CD4-positive, alpha-beta T cell treated with Interleukin-6 for 4 hours (primary cell): ENCODE results near the gene MX2.
A peak's percentile ranks its signal among the peaks of the same experiment; 100 is the strongest.
"Not testable (repeated sequence)": the region's sequence is repeated elsewhere in the genome, so short reads cannot be mapped to it uniquely, and the experiment has no call there.

Source experiments
- DNase-seq: peaks from one replicate; pipeline ENCODE4 v3.0.0-alpha.2; 2020; ENCODE audit warnings: mixed read lengths

Gene MX2

GRCh38 chr21:41361786-41362604 is at the start of gene MX2:
MX2 (plus strand) TSS chr21:41362027; CDS start chr21:41376907, 14,880 bp downstream.
- DNase-seq = peak; percentile 88

GRCh38 chr21:41313285-41314164 is 48.3 kb upstream of the MX2 start:
- DNase-seq = not testable (repeated sequence)

GRCh38 chr21:41315726-41316125 is 46.1 kb upstream of the MX2 start:
- DNase-seq = no peak

- DNase-seq = no peak
Measured at GRCh38 chr21:41316200-41317062, 45.4 kb upstream of the MX2 start, which contains the start of gene FAM3B. FAM3B (plus strand) TSS chr21:41316801; CDS start chr21:41316880, 79 bp downstream.

- DNase-seq = no peak
Measured at GRCh38 chr21:41317063-41317392, 44.8 kb upstream of the MX2 start.

- no peak for DNase-seq
Measured at GRCh38 chr21:41317458-41317857, 44.4 kb upstream of the MX2 start.

GRCh38 chr21:41318218-41318617 is 43.6 kb upstream of the MX2 start:
- no peak for DNase-seq

- DNase-seq = no peak
Measured at GRCh38 chr21:41319273-41319672, 42.6 kb upstream of the MX2 start.

GRCh38 chr21:41321211-41321907 is 40.5 kb upstream of the MX2 start:
- DNase-seq = peak; percentile 48

- no peak for DNase-seq
Measured at GRCh38 chr21:41321908-41322495, 39.8 kb upstream of the MX2 start.

- no peak for DNase-seq
Measured at GRCh38 chr21:41322496-41323382, 39.1 kb upstream of the MX2 start.

GRCh38 chr21:41325138-41325912 is 36.5 kb upstream of the MX2 start:
- DNase-seq = no peak

- no peak for DNase-seq
Measured at GRCh38 chr21:41326414-41327080, 35.3 kb upstream of the MX2 start.

GRCh38 chr21:41327753-41328152 is 34.1 kb upstream of the MX2 start:
- DNase-seq = no peak

GRCh38 chr21:41328660-41329607 is 32.9 kb upstream of the MX2 start:
- no peak for DNase-seq

- DNase-seq = no peak
Measured at GRCh38 chr21:41333752-41334151, 28.1 kb upstream of the MX2 start.

GRCh38 chr21:41337515-41337914 is 24.3 kb upstream of the MX2 start:
- DNase-seq = no peak

GRCh38 chr21:41338455-41338854 is 23.4 kb upstream of the MX2 start:
- no peak for DNase-seq
